ENCODE results near the gene RASGRF2. TPM values are rescaled to one million over a fixed set of nuclear protein-coding genes. Genes with fewer than 3 reads are reported as not detected.

RASGRF2 gene
- total and polyA plus RNA-seq, 2 of the 13 experiments (the other 11 are each of a cell fraction or from before 2014, with no cell fraction given), result 23.6 to 29.0 TPM

DNA sequence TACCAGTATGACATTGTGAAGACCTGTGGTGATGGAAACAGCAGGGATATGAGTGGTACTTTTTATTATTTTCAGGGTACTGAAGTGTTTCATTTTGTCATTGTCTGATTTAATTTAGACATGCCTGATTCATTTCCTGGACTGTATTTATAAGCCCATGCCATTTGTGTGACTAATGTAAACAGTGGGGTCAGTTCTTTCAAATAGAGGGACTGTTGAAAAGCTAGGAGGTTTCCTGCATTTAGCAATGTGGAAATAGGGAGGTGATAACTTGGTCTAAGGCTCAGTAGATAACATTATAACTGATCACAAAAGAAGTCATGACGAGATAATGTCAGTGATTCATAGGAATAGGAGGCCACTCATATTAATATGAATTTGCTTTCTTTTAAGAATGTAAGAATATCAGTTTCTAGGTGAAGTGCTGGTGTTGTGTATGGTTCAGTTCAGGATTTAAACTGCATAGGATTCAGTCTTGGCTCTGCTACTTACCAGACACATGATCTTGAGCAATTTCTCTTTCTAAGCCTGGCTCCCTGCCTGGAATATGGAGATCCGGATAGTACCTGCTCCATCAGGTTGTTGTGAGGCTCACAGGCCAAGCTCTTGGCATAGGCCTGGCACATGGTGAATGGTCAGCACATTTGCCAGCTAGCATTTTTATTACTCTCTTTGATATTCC is 7.5 kb downstream of the RASGRF2 start (continued):
- TF ChIP-seq ZNF605 (CRISPR knock-in tag; IDR thresholded peaks at IDR 0.05) (no peak), ZNF329 (CRISPR knock-in tag; IDR thresholded peaks at IDR 0.05; ENCODE audit: low read depth) (no peak), PITX1 (CRISPR knock-in tag; IDR thresholded peaks at IDR 0.05) (no peak), PCBP1 (IDR thresholded peaks at IDR 0.05; ENCODE audit: borderline replicate concordance, low read depth, low read length) (no peak), IKZF1 (IDR thresholded peaks at IDR 0.05) (no peak), ZMYM2 (CRISPR knock-in tag; IDR thresholded peaks at IDR 0.05) (no peak), ZNF569 (CRISPR knock-in tag; IDR thresholded peaks at IDR 0.05; ENCODE audit: borderline replicate concordance) (no peak), LRRFIP1 (CRISPR knock-in tag; conservative IDR thresholded peaks at IDR 0.05) (no peak), ZNF879 (CRISPR knock-in tag; IDR thresholded peaks at IDR 0.05) (no peak), KMT2A (CRISPR knock-in tag; IDR thresholded peaks at IDR 0.05) (no peak), ZNF792 (CRISPR knock-in tag; IDR thresholded peaks at IDR 0.05) (0 out of 2 replicates have a peak, but pooled peaks have one; percentile 70), RNF2 (conservative IDR thresholded peaks at IDR 0.05; ENCODE audit: low read depth) (no peak), ZKSCAN8 (CRISPR knock-in tag; IDR thresholded peaks at IDR 0.05; ENCODE audit: borderline replicate concordance) (0 out of 2 replicates have a peak, but pooled peaks have one; percentile 30), FOSL1 (CRISPR knock-in tag; IDR thresholded peaks at IDR 0.05; ENCODE audit: borderline replicate concordance) (peak; percentile 51; the same call in 1 of the 2 replicates), RXRB (CRISPR knock-in tag; IDR thresholded peaks at IDR 0.05; ENCODE audit: borderline replicate concordance) (peak; percentile 60; the same call in 1 of the 2 replicates), ERF (CRISPR knock-in tag; IDR thresholded peaks at IDR 0.05) (peak; percentile 18; the same call in 1 of the 2 replicates), GATAD1 (CRISPR knock-in tag; IDR thresholded peaks at IDR 0.05) (no peak), SUZ12 (IDR thresholded peaks at IDR 0.05; ENCODE audit: low read depth, low read length) (no peak), MXD3 (CRISPR knock-in tag; IDR thresholded peaks at IDR 0.05) (no peak), MYPOP (CRISPR knock-in tag; IDR thresholded peaks at IDR 0.05) (peak; percentile 30; the same call in 1 of the 2 replicates), SALL2 (CRISPR knock-in tag; IDR thresholded peaks at IDR 0.05) (no peak), ZSCAN20 (CRISPR knock-in tag; IDR thresholded peaks at IDR 0.05; ENCODE audit: borderline replicate concordance) (no peak), ZNF24 (IDR thresholded peaks at IDR 0.05) (no peak; the same call in 1 of the 2 replicates), ZNF207 (IDR thresholded peaks at IDR 0.05; ENCODE audit: borderline replicate concordance) (no peak)
- TF ChIP-seq, protein P1, sequence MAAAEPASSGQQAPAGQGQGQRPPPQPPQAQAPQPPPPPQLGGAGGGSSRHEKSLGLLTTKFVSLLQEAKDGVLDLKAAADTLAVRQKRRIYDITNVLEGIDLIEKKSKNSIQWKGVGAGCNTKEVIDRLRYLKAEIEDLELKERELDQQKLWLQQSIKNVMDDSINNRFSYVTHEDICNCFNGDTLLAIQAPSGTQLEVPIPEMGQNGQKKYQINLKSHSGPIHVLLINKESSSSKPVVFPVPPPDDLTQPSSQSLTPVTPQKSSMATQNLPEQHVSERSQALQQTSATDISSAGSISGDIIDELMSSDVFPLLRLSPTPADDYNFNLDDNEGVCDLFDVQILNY (CRISPR knock-in tag; conservative IDR thresholded peaks at IDR 0.05), result no peak
- TF ChIP-seq, protein P2, sequence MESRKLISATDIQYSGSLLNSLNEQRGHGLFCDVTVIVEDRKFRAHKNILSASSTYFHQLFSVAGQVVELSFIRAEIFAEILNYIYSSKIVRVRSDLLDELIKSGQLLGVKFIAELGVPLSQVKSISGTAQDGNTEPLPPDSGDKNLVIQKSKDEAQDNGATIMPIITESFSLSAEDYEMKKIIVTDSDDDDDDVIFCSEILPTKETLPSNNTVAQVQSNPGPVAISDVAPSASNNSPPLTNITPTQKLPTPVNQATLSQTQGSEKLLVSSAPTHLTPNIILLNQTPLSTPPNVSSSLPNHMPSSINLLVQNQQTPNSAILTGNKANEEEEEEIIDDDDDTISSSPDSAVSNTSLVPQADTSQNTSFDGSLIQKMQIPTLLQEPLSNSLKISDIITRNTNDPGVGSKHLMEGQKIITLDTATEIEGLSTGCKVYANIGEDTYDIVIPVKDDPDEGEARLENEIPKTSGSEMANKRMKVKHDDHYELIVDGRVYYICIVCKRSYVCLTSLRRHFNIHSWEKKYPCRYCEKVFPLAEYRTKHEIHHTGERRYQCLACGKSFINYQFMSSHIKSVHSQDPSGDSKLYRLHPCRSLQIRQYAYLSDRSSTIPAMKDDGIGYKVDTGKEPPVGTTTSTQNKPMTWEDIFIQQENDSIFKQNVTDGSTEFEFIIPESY (CRISPR knock-in tag; IDR thresholded peaks at IDR 0.05), result no peak

Measured in HepG2 (cell line).